GM10847 (cell line): ENCODE results near the gene DPY19L2.

ENCODE experiments used
- POLR2A ChIP-seq: IDR thresholded peaks from 2 replicates; pipeline ENCODE4 v1.6.1; 2011; ENCODE audit not compliant: insufficient read length; ENCODE audit errors: extremely low read depth

Gene DPY19L2

GRCh38 chr12:63668028-63668799 lies at the start of gene DPY19L2:
DPY19L2 (minus strand) TSS chr12:63668493; CDS start chr12:63668393, 100 bp downstream.
- TF ChIP-seq POLR2A: no peak

- no peak for TF ChIP-seq POLR2A
These were observed 38.0 kb upstream of the DPY19L2 start for GRCh38 chr12:63706336-63706735.

- no peak for TF ChIP-seq POLR2A
These were observed 142.5 kb downstream of the DPY19L2 start for GRCh38 chr12:63525831-63526230.

- TF ChIP-seq POLR2A: no peak
These were observed 146.6 kb downstream of the DPY19L2 start for GRCh38 chr12:63521706-63522105.
